Gastrocnemius medialis (tissue), 4 donors: ENCODE results near the gene MYZAP. TPM values are rescaled to one million over a fixed set of nuclear protein-coding genes. Genes with fewer than 3 reads are reported as not detected.

ENCODE experiments used
- ATAC-seq, 2 donors: fragments of 150-250 bp; one replicate each; pipeline ENCODE4 v1.9.1; 2016
- DNase-seq, 2 donors: peaks; one replicate each; pipeline ENCODE4 v3.0.0-alpha.2; 2019
- H3K27ac ChIP-seq, 4 donors: fragments of 200-600 bp; sonication (generic); 1 replicate in 1 of 4; 2 replicates in 3 of 4; pipeline ENCODE4 v1.5.1; 2016 to 2018; ENCODE audit warnings: mild to moderate bottlenecking in 2 of 4, moderate library complexity in 1 of 4
- H3K27me3 ChIP-seq, 3 donors: fragments of 200-600 bp; sonication (generic) in 2 of 3; 1 replicate in 1 of 3; 2 replicates in 2 of 3; pipeline versions ENCODE4 v1.5.1 to v1.6.0; 2016 to 2019; ENCODE audit warnings: mild to moderate bottlenecking in 1 of 3, moderate library complexity in 1 of 3
- H3K36me3 ChIP-seq, 2 donors: fragments of 200-600 bp; sonication (generic) in 1 of 2; one replicate each; pipeline ENCODE4 v1.5.1; 2017 to 2018
- H3K4me1 ChIP-seq, 2 donors: fragments of 200-600 bp; sonication (generic) in 1 of 2; one replicate each; pipeline ENCODE4 v1.5.1; 2016 to 2017; ENCODE audit warnings: mild to moderate bottlenecking in 2 of 2
- H3K4me3 ChIP-seq, 4 donors: fragments of 200-600 bp; sonication (generic) in 3 of 4; 1 replicate in 1 of 4; 2 replicates in 3 of 4; pipeline ENCODE4 v1.5.1; 2016 to 2019; ENCODE audit warnings: mild to moderate bottlenecking in 2 of 4
- H3K9me3 ChIP-seq, 3 donors: fragments of 200-600 bp; sonication (generic) in 2 of 3; 1 replicate in 1 of 3; 2 replicates in 2 of 3; pipeline ENCODE4 v1.5.1; 2016 to 2019
- CTCF ChIP-seq, 5 experiments: fragments of 450-650 bp in 3 of 5; fragments of 200-600 bp in 2 of 5; sonication (generic) in 2 of 5; IDR thresholded peaks in 4 of 5; conservative IDR thresholded peaks in 1 of 5; 1 replicate in 4 of 5; 2 replicates in 1 of 5; pipeline ENCODE4 v1.5.1; 2016 to 2019; ENCODE audit warnings: antibody characterized with exemption in 5 of 5, mild to moderate bottlenecking in 3 of 5, moderate library complexity in 3 of 5
- POLR2A ChIP-seq, 2 donors: fragments of 450-650 bp; IDR thresholded peaks; one replicate each; pipeline ENCODE4 v1.6.1; 2017; ENCODE audit warnings: antibody characterized with exemption in 2 of 2, mild to moderate bottlenecking in 2 of 2, moderate library complexity in 2 of 2
- in situ Hi-C, 4 donors: fragments of 200-750 bp; cut with MboI; loops; one replicate each; pipeline versions ENCODE4 v1.15.0 to v1.8.0; 2017; ENCODE audit warnings: low sequenced_read_pairs in 4 of 4
- intact Hi-C: fragments of 100-400 bp; cut with DNase I; formaldehyde crosslinking; loops from one replicate; pipeline ENCODE4 v1.15.1; 2023; ENCODE audit warnings: low total_unique reads
- total RNA-seq, 4 donors: library from RNA; depleted of rRNA; stranded (reverse); fragments of >200 nt; gene quantifications; one replicate each; pipeline versions ENCODE4 v1.1.0 to v1.2.3, GENCODE V29; 2016

The MYZAP gene
- total RNA-seq, 4 donors from 2014 or later = 1.3 to 9.4 (median 1.4) TPM

GRCh38 chr15:57649138-57649537 is 57.4 kb downstream of the MYZAP start:
- intact Hi-C loops = no loop called here
- no peaks in the 10 kb centered on the region for H3K36me3 ChIP-seq
- H3K27me3 ChIP-seq = no peaks in the 10 kb centered on the region
- TF ChIP-seq CTCF (IDR thresholded peaks at IDR 0.05 in 4 of 5, conservative IDR thresholded peaks at IDR 0.05 in 1 of 5) (no peak), POLR2A (IDR thresholded peaks at IDR 0.05) (no peak)
- no peaks in the 10 kb centered on the region for H3K9me3 ChIP-seq
- peaks cover 7 to 15% of the 10 kb centered on the region in 2 donors for H3K4me1 ChIP-seq
- DNase-seq = no peak
- H3K27ac ChIP-seq = no peak overlapping the region
- in situ Hi-C loops = loop anchor here in 1 of 4 donors (10.0 kb wide), 1 partner anchor 94 kb away; no protein-coding TSS in a partner anchor
- H3K4me3 ChIP-seq = no peak overlapping the region
- ATAC-seq = no peak

DNA sequence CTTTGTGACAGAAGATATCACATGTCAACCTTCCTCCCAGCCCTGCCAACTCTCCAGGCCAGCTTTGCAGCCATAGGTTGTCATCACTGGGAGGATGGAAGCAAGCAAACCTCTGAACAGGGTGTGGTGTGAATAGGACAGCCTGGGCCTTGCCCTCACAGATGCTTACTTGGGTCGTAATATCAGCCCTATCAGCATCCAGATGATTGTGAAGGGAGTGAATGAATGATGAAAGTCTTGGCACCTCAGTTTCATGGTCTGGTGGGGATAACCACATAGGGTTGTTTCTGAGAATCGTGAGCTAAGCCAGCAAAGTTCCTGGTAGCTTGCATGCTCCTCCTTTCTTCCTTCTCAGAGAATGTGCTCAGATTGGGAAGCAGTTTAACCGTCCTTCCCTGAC is 59.7 kb downstream of the MYZAP start:
- no peak for ATAC-seq
- intact Hi-C loops = no loop called here
- Histone ChIP-seq H3K36me3 (no peaks in the 10 kb centered on the region), H3K4me1 (peaks cover 7 to 20% of the 10 kb centered on the region in 2 donors), H3K27ac (no peak overlapping the region), H3K4me3 (no peak overlapping the region), H3K9me3 (no peaks in the 10 kb centered on the region), H3K27me3 (no peaks in the 10 kb centered on the region)
- DNase-seq = no peak
- TF ChIP-seq POLR2A (IDR thresholded peaks at IDR 0.05) (no peak), CTCF (IDR thresholded peaks at IDR 0.05 in 4 of 5, conservative IDR thresholded peaks at IDR 0.05 in 1 of 5) (no peak)
- in situ Hi-C loops = loop anchor here in 1 of 4 donors (25.0 kb wide), 2 partner anchors 89 to 211 kb away; no protein-coding TSS in a partner anchor

DNA sequence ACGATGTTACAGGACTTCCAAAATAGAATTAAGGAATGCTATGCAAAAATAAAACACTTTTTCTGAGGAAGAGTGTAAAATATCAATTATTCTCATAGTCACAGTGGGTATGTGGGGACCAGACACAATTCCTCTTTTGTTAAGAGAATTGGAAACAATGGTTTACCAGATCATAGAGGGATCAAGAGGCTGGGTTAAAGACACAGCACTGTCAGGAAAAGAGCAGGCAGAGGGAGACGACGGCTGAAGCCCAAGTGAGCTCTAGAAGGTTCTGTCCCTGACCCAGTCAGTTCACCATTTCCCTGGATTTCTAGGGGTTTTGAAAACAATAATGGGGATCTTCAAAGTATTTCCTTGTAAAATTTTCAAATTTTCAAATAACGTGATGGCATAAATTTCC is 60.8 kb downstream of the MYZAP start:
- TF ChIP-seq CTCF (IDR thresholded peaks at IDR 0.05 in 4 of 5, conservative IDR thresholded peaks at IDR 0.05 in 1 of 5) = no peak
- no peak for TF ChIP-seq POLR2A (IDR thresholded peaks at IDR 0.05)
- Histone ChIP-seq H3K27ac (no peak overlapping the region), H3K4me3 (no peak overlapping the region), H3K4me1 (peaks cover 4 to 14% of the 10 kb centered on the region in 2 donors), H3K36me3 (no peaks in the 10 kb centered on the region), H3K9me3 (no peaks in the 10 kb centered on the region), H3K27me3 (no peaks in the 10 kb centered on the region)
- DNase-seq = no peak
- intact Hi-C loops (no loop called here), in situ Hi-C loops (loop anchor here in 1 of 4 donors (25.0 kb wide), 2 partner anchors 90 to 210 kb away; no protein-coding TSS in a partner anchor)
- ATAC-seq = no peak

- Histone ChIP-seq H3K36me3 (no peaks in the 10 kb centered on the region), H3K27me3 (no peaks in the 10 kb centered on the region), H3K9me3 (no peaks in the 10 kb centered on the region), H3K4me1 (peaks cover 0 to 4% of the 10 kb centered on the region in 2 donors), H3K4me3 (no peak overlapping the region), H3K27ac (no peak overlapping the region)
- in situ Hi-C loops (loop anchor here in 1 of 4 donors (25.0 kb wide), 2 partner anchors 92 to 208 kb away; no protein-coding TSS in a partner anchor), intact Hi-C loops (loop anchor here (2.0 kb wide), 1 partner anchor 94 kb away; no protein-coding TSS in a partner anchor)
- ATAC-seq (peak; percentile 70 to 75), DNase-seq (no peak)
- no peak for TF ChIP-seq POLR2A (IDR thresholded peaks at IDR 0.05)
- no peak for TF ChIP-seq CTCF (IDR thresholded peaks at IDR 0.05 in 4 of 5, conservative IDR thresholded peaks at IDR 0.05 in 1 of 5)
These were observed 62.6 kb downstream of the MYZAP start for GRCh38 chr15:57654153-57654852.
